GM19395 (cell line): ENCODE data around the gene SHE.

Experiments
- ATAC-seq: cut with Tn5 transposase; IDR thresholded peaks from one replicate; pipeline ENCODE4 v1.9.1; 2021; ENCODE audit warnings: mild to moderate bottlenecking, moderate library complexity; ENCODE audit not compliant: unreplicated experiment

SHE gene

DNA sequence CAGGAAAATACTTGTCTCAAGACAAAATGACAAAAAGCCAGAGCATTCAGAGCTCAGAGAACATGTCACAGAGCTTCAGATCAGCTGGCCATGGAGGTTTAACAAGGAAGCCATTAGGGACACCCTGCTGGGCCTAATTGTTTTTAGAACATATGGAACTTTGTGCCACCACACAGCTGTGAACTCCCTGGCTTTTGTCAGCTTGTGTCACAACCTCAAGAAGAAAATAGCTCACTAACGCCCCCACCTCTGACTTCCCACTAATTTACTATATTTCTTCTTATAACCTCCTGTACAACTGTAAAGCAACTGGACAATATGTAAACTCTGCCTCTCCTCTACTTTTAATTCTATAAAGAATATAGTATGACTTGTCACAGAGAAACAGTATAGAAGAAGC is 21.2 kb downstream of the SHE start:
- ATAC-seq: no peak

GRCh38 chr1:154479764-154480421 is 22.3 kb downstream of the SHE start:
- ATAC-seq: no peak

DNA sequence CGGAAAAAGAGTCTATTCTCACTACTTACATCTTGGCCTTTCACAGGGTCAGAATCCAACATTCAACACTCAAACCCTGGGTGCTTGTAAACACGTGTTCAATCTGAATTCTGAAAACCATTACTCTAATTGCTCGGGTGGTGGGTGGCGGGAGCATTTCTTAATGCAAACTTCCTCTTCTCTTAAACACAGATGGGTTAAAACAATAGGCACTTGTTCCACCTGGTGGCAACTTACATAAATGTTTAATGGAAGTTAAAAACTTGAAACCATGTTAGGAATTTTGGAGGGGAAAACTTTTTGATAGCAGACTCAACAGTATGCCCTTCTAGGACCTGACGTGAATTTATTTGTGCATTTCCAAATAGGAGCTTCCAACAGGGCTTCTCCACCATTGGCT is 23.6 kb downstream of the SHE start:
- ATAC-seq: no peak

- ATAC-seq: no peak
These were observed 24.2 kb downstream of the SHE start for GRCh38 chr1:154478013-154478412.

DNA sequence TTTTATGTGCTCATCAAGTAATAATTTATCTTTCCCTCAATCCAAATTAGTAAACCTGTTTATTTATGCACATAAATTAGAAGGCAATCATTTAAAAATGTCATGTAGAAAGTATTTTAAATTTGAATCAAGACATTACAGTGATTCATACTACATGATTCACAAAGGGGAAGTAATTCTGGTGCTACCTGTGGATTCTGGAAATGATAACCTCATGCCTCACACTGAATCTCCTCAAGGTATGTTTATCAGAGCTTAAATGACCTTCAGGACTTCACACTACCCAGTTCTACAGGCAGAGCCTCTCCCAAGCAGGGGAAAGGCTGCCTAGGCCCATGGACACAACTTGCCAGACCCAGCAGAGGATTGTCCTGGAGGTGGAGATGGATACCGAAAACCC is 25.4 kb downstream of the SHE start:
- no peak for ATAC-seq

GRCh38 chr1:154474802-154475201 is 27.4 kb downstream of the SHE start:
- ATAC-seq: no peak

DNA sequence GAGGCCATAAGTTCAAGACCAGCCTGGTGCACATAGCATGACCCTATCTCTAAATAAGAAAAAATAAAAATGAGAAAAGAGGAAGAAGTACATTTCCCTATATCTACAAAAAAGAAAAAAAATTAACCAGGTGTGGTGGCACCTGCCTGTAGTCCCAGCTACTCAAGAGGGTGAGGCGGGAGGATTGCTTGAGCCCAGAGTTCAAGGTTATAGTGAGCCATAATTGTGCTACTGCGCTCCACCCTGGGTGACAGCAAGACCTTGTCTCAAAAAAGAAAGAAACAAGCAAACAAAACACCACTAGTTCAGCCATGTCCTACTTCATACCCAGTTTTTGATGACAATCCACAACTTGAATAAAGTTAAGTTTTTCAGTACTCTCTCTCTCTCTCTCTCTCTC is 30.9 kb downstream of the SHE start:
- ATAC-seq: no peak

DNA sequence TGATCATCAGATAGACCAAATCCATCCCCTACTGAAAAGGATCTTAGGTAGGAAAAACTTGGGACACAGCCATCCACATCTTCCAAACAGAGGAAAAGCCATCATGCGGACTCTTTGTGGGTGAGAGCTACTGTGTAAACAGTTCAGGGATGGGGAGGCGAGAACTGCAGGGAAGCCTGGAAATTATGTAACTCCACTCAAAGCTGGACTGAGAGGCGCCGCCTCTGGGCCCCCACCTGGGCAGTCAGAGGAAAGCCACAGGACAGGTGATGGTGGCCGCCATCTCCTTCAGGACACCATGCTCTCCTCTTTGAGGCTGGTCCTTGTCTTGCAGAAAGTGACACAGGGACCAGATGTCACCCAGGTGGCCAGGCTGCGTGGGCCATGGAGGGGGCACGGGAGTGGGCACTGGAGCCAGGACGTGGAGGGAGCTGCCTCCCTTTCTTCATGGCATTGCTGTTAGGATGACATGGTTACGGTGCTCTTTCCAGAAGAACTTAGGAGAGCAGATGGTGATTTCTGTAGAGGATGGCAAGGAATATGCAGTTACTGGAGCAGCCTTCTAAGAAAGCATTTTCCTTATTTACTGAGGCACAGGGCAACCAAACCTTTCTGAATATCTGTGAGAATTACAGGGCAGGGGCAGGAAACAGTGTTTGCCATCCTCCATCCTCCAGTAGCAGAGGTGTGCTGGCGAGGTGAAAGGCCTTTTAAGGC is 32.2 kb downstream of the SHE start:
- ATAC-seq: no peak

GRCh38 chr1:154468535-154469250 is 33.5 kb downstream of the SHE start:
- ATAC-seq: no peak

DNA sequence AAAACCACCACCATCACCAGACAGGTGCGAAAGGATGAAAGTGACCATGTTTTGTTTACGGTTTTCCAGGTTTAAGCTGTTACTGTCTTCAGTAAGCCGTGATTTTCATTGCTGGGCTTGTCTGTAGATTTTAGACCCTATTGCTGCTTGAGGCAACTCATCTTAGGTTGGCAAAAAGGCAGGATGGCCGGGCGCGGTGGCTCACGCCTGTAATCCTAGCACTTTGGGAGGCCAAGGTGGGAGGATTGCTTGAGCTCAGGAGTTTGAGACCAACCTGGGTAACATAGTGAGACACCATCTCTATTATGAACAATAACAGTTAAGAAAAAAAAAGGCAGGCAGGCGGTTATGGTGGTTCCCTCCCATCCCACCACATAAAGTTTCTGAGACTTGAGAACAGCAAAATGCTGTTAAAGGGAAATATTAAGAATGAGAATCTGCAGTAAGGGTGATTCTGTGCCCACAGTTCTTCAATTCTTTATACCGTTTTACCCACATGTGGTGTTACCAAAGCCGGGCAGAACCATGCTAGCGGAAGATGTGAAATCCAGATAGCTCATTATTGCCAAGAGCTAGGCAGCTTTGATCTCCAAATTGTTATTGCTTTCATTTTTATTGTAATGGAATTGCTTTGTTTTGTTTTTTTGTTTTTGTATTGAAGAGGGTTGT is 34.6 kb downstream of the SHE start:
- no peak for ATAC-seq

GRCh38 chr1:154466921-154467417 is 35.2 kb downstream of the SHE start:
- no peak for ATAC-seq

DNA sequence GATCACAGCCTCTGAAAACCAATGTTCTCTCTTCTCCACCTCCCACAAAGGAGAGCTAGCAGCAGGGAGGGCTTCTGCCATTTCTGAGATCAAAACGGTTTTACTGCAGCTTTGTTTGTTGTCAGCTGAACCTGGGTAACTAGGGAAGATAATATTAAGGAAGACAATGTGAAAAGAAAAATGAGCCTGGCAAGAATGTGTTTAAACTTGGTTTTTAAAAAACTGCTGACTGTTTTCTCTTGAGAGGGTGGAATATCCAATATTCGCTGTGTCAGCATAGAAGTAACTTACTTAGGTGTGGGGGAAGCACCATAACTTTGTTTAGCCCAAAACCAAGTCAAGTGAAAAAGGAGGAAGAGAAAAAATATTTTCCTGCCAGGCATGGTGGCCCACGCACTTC is 36.0 kb downstream of the SHE start:
- ATAC-seq: no peak

DNA sequence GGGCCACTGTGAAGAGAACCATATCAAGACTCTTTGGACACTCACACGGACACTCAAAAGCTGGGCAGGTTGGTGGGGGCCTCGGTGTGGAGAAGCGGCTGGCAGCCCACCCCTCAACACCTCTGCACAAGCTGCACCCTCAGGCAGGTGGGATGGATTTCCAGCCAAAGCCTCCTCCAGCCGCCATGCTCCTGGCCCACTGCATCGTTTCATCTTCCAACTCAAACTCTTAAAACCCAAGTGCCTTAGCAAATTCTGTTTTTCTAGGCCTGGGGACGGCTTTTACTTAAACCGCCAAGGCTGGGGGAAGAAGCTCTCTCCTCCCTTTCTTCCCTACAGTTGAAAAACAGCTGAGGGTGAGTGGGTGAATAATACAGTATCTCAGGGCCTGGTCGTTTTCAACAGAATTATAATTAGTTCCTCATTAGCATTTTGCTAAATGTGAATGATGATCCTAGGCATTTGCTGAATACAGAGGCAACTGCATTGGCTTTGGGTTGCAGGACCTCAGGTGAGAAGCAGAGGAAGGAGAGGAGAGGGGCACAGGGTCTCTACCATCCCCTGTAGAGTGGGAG is 36.5 kb downstream of the SHE start:
- no peak for ATAC-seq

DNA sequence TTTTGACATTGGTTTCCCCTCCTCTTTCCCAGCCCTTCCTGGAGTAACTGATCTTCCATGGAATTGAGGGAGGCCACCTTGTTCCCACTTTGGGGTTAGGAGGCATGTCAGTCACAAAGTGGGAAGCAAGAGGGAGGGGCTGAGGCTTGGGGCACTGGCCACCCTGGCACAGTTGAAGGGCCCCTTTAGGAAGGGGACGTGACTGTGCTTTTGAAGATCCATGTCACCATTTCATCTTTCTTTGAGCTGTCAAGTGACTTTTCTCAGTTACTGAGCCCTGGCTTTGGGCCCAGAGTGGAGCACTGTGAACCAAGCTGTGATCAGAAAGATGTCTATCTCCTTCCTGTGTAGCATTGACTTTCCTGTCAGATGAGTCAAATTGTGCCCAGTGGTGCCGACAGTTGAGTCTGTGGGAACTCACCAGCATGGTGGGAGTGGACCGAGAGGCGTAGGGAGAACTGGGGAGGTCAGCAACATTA is 38.7 kb downstream of the SHE start:
- ATAC-seq: no peak

DNA sequence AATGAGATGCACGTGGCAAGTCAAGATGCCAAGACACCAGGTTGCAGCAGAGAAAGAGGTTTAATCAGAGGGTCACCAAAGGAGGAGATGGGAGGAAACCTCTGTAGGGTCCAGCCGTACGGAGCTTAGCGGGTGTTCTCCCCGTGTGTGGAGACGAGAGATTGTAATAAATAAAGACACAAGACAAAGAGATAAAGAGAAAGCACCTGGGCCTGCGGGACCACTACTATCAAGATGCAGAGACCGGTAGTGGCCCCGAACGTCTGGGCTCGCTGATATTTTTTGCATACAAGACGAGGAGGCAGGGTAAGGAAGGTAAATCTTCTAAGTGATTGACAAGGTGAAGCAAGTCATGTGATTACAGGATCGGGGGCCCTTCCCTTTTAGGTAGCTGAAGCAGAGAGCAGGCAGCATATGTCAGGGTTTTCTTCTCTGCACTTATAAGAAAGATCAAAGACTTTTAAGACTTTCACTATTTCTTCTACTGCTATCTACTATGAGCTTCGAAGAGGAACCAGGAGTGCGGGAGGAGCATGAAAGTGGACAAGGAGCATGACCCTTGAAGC is 41.4 kb downstream of the SHE start:
- ATAC-seq: no peak

- no peak for ATAC-seq
These were observed 43.1 kb downstream of the SHE start for GRCh38 chr1:154459080-154459479.

- ATAC-seq: no peak
These were observed 45.6 kb downstream of the SHE start for GRCh38 chr1:154456631-154457030.

DNA sequence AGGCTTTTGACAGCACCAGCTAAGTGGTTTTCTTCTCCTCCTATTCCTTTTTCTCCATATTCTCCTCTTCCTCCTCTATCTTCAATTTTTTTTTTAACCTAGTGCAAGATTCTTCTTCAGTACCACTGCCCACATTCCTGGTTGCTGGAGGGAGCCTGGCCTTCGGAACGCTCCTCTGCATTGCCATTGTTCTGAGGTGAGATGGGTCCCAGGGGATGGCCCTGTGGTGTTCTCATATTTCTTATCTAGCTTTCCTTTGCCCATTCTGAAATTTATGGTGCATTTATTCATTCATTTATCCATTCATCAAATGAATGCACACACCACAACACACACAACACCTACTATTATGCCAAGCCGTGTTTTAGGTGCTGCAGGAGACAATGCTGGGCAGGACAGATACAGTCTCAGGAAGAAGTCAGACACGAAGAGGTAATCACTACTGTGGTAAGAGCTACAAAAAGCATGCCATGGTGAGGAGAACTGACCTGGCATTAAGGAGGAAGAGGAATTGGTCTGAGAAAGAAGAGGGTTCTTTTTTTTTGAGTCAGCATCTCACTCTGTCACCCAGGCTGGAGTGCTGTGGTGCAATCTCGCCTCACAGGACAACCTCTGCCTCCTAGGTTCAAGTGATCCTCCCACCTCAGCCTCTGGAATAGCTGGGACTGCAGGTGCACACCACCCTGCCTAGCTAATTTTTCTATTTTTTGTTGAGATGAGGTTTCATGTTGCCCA is 47.7 kb downstream of the SHE start:
- no peak for ATAC-seq

DNA sequence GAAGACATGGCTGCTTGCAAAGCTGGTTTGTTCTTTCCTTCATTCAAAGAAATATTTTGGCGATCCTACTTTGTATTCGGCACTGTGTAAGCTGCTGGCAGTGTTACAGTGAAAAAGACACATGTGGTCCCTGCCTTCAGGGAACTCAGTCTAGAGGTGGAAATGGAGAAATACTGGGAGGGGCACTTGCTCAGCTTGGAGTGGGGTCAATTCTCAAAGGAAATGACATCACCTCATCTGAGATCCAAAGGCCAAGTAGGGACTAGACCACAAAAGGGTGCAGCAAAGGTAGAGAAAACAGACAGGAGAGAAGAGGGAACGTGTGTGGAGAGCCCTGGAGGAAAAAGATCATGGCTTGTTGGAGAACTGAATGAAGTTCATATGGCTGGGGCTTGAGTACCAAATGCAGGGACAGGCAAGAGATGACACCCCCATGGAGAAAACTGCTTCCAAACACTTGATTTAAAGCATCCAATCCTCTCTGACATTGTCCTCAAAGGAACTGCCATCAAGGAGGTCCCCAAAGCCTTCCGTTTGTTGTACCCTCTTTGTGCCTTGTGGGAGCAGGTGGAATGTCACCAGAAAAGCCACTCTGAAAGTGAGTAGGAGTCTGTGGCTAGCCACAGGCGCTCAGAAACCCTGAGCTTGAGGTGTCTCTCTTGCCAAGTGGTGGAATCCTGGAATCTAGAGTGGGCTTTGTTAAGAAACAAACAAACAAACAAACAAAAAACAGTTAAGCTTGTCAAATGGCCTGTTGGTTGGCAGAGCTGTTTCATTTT is 48.4 kb downstream of the SHE start:
- ATAC-seq: no peak
